GM18502 (cell line): ENCODE results near the gene KCND3.
"Not testable (repeated sequence)": the region's sequence is repeated elsewhere in the genome, so short reads cannot be mapped to it uniquely, and the experiment has no call there.

Experiments used
- ATAC-seq: cut with Tn5 transposase; IDR thresholded peaks from one replicate; pipeline ENCODE4 v1.9.1; 2021; ENCODE audit warnings: mild to moderate bottlenecking; ENCODE audit not compliant: unreplicated experiment, poor library complexity

The KCND3 gene

DNA sequence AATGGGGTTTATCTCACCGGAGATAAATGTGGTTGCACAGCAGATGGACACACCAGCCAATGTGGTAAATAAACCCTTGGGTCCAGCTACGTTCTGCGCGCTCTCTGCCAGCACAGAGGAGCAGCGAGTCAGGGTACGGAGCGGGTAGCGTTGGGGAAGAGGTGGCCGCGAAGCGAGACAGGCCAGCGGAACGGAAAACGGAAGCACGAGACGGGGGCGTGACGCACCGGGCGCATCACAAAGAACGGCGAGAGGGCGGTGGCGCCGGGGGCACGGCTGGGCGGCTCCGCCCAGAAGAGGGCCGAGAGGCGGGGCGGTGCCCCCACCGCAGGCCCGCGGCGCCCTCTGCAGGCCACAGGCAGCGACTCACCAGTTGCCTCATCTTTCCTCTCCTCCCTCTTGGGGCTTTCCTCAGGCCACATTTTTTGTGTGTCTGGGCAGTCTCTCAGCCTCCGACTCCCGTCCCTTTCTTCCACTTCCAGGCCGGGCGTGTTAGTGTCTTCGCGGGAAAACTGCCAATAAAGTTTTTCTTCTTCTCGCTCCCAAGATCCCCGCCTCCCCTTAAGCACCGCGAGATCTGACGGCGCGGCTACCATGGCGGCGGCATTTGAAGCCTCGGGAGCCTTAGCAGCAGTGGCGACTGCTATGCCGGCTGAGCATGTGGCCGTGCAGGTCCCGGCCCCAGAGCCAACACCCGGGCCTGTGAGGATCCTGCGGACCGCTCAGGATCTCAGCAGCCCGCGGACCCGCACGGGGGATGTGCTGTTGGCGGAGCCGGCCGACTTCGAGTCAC, 233.9 kb downstream of the KCND3 start, which contains the start of gene DDX20:
Gene DDX20, plus strand, starts transcription at position 571 of the 793 bp plus-strand sequence. Its CDS starts 24 bp downstream, at position 595.
- ATAC-seq = peak; percentile 90

DNA sequence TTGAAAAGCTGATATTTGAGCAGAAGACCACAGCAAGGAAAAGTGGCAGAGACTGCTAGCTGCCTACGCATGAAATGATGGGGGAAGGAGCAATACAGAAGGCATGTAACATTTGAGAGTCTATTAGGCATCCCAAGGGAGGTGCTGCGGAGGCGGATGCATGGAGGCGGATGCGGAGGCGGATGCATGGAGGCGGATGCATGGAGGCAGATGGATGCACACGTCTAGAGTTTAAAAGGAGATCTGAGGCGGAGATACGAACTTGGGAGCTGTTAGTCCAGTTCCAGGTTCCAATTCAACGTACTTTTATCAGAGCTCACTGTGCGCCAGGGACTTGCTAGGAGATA, 234.5 kb downstream of the KCND3 start:
- peak; percentile 13 for ATAC-seq

DNA sequence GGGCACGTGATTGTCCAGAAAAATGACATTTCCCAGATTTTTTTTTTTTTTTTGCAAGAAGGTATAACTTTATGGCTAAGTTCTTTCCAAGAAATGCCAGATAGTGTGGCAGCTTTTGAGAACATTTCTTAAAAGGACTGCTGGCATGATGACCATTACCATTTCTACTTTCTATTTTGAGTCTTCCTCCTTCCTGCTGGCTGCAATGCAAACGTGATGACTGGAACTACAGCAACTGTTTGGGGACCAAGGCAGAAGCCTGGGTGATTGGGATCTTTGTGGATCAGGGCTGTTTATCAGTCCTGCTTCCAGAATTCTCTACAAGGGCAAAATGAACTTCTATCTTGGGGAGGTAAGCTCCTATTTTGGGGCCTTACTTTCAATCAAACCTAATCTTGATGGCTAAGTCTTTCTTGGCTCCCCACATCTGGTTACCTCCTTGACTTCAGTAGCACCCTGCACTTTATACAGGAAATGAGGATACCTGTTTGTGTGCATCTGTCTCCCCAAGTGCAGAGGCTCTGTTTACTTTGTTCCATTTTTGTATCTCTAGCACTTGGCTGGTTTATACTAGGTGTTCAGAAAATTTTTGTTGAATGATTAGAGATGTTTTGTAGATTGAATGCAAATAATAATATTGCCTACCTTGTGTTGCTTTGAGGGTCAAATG, 237.4 kb downstream of the KCND3 start:
- ATAC-seq = no peak

DNA sequence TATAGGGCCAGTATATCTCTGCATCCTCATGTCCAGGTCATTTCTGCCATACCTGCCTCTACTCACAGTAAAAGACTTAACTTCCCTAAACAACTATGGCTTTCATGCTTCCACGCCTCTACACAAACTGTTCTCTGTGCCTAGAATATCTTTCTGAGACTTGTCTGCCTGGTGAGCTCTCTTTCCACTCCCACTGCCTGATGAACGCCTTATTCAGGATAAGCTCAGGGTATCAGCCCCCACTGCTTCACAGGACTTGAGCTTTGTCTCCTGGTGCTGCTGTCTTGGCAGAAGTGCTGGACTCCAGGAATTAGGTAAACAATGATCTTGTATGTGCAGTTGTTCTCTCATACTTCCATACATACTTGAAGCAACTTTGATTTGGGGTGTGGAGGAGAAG, 238.6 kb downstream of the KCND3 start:
- no peak for ATAC-seq

DNA sequence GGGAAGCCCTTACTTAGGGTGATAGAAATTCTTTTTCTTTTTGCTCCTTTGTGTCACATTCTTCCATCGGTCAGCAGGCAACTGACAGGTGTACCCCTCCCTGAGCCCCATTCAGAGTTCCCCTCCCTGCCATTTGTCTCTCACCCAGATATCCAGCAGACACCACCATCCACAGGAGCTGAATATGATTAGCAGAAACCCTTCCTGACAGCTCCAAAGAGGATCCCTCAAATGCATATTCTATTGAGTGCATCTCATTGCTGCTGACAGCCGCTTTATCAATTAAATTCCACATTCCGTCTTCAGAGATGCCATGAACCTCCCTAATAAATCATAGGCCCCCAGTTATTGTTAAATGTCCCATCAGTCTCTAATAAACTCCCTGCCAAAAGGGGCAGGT, 239.8 kb downstream of the KCND3 start:
- no peak for ATAC-seq

DNA sequence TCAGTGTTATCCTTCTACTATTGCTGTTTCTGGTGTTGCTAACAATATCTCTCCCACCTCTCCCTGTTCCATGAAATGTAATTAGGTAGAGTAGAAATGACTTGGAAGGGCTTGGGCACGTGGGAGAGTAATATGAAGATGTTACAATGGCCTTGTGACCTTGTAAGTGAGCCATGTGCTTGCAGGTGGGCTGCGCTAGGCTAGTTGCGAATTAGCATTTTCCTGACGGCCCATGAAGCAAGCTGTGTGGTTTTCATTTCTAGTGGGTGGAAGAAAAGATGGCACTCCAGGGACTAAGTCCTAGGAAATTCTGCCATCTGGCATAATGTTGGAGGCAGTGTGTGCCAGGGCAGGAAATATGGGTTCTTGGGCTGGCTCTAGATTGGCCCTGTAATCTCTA, 241.5 kb downstream of the KCND3 start:
- ATAC-seq = no peak

DNA sequence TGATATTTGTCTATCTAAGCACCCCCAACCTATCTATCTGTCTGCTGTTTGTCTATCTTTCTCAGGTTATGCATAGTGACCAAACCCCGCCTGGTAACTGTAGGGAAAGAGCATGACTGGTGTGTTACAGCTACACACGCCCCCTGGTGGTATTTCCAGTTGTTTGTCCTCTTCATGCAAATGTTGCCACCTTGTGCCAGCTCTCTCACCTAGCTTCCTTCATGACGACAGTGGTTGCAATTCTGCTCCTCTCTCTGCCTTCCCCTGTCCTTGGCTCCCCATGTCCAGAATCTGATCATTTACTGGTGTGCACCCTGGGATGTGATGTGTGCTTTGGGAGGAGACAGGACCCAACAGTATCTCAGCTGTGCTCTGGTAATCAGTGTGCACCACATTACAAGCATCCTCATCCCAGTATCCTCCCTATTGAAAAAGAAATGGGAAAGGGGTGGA, 242.2 kb downstream of the KCND3 start:
- ATAC-seq = no peak

DNA sequence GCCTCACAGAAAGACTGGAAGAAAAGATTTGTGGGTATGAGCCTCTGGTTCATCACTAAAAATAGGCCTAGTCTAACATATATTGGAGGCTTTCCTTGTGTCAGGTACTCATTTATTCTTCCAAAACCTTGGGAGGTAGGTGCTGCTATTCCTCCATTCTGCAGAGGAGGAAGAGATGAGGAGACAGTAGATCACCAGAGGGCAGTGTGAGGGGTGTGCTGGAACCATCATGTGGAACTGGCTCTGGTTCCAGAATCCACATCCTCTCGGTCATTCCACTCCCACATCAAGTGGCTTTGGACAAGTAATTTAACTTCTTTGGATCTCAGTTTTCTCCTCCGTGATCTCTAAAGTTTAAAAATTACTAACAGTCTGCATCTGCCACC, 242.9 kb downstream of the KCND3 start:
- no peak for ATAC-seq

DNA sequence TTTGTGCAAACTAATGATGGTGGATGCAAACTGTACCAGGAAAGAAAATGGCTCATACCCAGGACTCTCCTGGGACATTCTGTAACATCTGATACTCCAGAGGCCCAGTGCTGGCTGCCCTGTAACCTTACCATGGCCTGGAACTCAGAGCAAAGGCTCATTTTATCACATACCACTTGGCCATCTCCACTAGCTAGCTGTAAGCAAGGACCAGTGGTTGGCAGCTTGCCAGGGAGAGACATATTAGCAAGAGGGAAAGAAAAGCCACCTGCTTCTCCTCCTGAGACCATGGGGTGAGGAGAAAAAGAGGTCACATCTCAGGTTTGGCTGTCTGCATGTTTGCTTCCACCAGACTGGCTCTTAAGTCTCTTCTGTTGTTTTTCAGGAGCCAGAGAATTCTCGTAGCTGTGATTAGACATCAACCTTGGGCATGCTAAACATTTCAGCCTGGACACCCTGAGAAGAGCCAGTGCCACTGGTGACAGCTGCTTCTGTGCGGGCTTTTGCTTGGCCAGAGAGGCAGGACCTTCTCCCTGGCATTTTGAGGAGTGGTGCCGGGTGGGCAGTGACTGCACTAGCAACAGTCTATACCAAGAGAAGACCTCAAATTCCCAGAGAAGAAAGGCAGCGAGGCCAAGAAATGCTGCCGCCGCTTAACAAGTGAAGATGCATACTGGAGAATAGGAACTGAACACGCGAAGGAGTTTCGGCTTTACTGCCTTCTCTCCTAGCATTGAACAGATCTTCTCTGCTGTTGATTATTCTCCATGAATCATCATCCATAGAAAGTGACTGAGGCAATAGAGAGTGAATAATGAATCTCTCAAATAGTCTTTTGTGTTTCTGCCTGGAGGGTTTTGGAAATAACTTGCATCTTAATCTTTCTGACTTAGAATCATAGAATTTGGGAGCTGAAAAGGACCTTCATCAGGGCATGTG, 243.5 kb downstream of the KCND3 start:
- ATAC-seq = no peak

DNA sequence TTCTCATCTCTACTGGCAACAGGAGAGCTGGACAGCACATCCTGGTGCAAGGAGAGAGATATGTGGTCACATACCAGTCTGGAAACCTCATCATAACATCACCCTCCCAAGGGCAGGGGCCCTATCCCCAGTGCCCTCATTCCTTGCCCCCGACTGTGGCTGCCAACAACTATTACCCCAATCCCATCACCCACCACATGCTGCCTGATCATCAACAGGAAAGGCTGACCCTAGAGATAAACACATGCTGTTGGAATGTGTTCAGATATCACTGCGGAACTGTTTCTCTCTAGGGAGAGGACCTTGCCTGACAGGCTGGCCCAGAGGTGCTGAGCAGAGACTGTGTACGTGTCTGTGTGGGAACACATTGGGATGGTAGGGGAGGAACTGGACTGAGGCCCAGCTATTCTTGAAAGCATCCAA, 245.8 kb downstream of the KCND3 start:
- no peak for ATAC-seq

DNA sequence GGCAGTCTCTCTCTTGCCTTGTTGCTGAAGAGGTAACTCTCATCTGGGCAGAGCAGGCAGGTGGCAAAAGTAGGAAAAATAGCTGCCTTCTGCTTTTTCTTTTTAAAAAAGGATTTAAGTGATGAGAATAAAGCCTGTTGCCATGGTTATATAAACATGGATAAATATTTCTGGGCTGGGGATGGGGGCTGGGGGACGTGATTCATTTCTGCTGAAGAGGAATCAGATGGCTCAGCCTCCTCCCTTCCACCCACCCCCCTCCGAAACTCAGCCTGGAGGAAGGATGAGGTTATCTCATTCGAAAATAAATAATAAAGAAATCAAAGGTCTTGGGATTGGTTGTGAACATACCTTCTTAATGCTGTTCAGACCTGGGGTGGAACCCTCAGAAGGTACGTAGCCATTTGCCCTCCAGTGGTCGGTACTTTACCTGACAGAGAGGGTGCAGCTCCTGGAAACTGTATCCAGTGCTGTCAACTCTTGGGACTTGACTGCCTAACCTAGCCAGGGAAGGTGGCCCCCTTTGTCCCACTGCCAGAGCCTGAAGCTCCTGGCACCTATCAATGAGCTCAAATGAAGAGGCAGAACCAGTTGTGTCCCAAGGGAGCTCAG, 246.4 kb downstream of the KCND3 start:
- no peak for ATAC-seq

DNA sequence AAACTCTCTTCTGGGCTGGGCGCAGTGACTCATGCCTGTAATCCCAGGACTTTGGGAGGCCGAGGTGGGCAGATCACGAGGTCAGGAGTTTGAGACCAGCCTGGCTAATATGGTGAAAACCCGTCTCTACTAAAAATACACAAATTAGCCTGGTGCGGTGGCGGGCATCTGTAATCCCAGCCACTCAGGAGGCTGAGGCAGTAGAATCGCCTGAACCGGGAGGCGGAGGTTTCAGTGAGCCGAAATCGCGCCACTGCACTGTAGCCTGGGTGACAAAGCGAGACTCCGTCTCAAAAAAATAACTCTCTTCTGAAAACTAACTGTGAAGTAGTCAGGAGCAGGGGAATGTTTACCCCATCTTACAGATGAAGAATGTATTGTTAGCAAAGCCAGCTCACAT, 247.2 kb downstream of the KCND3 start:
- not testable (repeated sequence) for ATAC-seq

DNA sequence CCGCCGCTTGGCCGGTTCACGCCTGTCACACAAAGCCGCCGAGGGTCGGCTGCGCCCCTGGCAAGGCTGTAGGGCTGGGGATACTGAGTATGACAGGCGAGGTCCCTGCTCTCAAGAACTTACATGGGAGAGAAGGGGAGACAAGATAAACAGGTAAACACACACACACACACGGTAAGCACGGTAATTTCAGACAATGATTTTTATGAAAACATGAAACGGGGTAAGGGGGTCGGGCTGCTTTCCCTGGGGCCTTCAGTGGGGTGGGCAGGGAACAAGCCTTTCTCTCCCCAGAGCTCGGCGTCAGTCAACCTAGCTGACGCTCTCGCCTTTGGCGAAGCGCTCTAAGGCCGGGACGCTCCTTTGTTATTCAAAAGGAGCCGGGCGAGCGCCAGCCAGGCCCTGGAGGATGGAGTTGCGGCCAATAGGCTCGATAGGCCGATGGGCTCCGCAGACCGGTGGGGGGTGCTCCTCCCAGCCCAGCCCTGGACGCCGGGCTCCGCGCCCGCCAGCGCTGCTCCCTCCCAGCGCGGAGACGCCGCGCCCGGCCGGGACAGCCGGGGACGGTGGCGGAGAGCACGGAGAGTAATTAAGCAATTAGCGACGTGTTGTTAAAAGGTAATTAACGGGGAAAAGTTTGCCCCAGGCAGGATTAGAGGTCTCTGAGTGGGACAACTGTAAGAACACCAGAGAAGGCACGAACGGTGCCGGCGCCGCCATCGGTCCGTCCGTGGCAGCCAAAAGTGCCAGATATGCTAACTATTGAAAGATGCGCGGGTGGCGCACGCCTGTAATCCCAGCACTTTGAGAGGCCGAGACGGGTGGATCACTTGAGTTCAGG, 249.3 kb downstream of the KCND3 start:
- ATAC-seq = no peak

DNA sequence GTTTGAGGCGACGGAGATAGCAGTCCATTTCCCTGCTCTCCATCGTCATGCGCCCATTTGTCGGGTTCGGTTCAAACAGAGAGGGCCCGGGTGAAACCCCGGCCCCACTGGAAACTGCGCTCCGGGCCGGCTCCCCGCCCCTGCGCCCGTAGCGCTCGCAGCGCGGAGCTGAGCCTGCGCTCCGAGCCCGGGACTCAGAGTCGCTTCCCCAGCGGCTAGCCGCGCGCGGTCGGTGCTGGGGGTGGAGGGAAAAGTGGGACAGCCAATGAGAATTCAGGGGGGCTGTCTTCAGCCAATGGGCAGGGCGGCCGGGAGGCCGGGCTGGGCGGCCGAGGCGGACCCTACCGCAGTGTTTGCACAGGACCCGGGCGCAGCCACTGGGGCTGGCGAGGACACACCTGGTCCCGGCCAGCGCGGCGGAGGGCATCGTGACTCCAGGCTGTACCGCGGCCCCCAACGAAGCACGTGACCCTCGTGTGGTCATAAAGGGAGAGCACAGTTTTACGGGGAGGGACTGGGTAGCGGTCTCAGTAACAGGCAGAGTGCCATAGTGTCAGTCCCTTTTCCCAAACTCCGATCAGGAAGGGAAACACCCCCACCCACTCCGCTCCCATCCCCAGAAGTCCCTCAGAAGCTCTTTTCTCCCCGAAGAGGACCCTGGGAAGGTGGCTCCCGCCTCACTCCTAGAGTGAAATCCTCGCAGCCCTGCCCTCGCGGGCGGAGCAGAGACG, 250.1 kb downstream of the KCND3 start, which contains the start of gene INKA2:
Gene INKA2, minus strand, starts transcription at position 202 of the 731 bp plus-strand sequence. Its CDS starts 153 bp downstream, at position 49.
- peak; percentile 85 for ATAC-seq

DNA sequence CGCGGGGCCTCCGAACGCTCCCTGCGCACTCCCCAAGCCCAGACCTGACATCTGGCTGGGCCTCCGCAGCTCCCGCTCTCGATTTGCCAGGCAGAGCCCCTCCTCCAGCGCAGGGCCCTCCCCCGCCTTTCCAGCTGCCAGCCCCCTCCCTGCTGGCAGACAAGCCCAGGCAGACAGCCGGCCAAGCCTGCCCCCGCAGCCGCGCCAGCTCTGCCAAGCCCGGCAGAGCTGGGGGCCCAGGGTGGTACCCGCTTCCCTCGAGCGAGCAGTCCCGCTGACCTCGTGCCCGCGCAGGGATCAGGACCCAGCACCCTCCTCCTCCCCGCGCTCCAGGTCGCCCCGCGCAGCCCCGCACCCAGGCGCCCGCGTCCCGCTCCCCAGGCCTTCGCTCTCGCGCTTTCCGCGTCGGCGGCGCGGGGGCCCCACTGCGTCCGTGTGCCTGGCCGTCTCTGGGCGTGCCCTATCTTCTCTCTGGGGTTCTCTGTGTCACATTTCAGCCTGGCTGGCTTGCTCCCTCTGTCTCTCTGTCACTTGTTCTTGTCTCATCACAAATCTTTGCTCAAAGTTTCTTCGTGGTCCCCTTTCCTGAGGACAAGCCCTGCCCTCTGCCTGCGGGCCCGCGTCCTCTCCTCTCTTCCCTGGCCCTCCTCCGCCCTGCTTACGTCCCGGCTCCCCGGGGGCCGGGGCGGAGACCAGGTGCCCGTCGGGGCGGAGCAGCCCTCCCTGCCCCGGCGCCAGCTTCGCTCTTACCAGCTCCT, 250.9 kb downstream of the KCND3 start:
- peak; percentile 54 for ATAC-seq

DNA sequence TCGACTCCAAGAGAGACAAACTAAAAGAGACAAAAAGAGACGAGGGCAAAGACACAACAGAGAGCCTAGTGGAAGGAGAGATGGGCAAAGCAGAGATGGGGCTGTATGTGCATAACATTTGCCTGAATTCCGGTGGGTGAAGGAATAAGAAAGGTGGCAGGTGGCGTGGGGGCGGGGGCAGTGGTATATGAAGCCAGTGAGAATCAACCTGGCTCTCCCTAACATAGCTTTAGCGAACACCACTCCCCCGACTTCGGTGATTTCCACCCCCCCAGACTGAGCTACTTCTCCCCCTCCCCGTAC, 251.4 kb downstream of the KCND3 start:
- ATAC-seq = peak; percentile 0

DNA sequence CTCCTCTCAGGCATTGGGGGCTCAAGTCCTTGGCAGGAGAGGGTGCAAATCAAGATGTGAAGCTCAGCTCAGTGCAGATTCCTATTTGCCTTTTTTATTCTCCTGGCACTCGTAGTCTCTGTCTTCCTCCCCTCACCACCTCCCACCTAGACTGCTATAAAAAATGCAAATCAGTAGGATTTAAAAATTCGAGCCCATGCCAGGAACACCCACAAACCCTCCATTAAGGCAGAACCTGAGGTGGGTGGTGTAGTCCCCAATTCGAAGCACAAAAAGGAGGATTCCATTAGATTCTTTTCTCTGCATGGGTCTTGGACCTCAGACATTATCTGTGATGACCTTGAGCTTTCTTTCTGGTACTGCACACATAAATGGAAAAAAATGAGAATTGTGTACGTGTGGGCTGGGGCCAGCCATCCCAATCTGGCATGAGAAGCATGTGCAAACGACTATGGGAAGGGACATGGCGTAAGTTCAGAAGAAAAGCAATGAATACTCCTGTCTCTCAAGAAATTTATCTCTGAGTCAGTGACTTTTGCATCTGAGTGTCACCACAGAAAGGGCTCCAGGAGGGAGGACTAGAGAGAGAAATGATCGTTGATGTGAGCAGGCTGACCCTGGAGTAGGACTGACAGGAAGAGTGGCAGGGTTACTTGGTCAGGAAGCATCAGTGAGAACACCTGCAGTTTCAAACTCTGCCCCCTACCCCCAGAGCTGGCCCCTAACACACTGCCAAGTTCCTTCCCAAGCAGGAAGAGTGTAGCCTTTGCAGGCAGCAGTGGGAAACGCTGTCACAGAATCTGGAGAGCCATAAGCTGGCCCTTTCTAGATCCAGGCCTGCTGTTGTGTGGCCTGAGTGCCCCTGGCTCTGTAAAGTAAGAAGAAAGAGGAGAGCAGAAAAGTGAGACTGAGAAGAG, 252.0 kb downstream of the KCND3 start:
- no peak for ATAC-seq
